WTC11 (cell line): ENCODE results near the gene MRPL33.

Experiments
- ATF6 ChIP-seq: sonication (generic); formaldehyde crosslinking; IDR thresholded peaks from 2 replicates; pipeline ENCODE4 v1.8.1; 2023; ENCODE audit warnings: mild to moderate bottlenecking, missing genetic modification reagents
- CREM ChIP-seq: sonication (generic); formaldehyde crosslinking; IDR thresholded peaks from 2 replicates; pipeline ENCODE4 v1.8.1; 2022; ENCODE audit warnings: mild to moderate bottlenecking, missing genetic modification reagents, moderate library complexity
- CTCF ChIP-seq: fragments of 200-600 bp; IDR thresholded peaks from 2 replicates; pipeline ENCODE4 v1.8.0; 2022; ENCODE audit warnings: antibody characterized with exemption
- FOXJ3 ChIP-seq: sonication (generic); formaldehyde crosslinking; IDR thresholded peaks from 2 replicates; pipeline ENCODE4 v1.9.0; 2021; ENCODE audit warnings: missing genetic modification reagents, mild to moderate bottlenecking, borderline replicate concordance
- SP1 ChIP-seq: sonication (generic); formaldehyde crosslinking; conservative IDR thresholded peaks from 2 replicates; pipeline ENCODE4 v1.8.1; 2022; ENCODE audit warnings: missing genetic modification reagents
- TCF7 ChIP-seq: sonication (generic); formaldehyde crosslinking; IDR thresholded peaks from 2 replicates; pipeline ENCODE4 v1.8.0; 2022; ENCODE audit warnings: mild to moderate bottlenecking, low read depth, missing genetic modification reagents, moderate library complexity
- ZBTB21 ChIP-seq: sonication (generic); formaldehyde crosslinking; IDR thresholded peaks from 2 replicates; pipeline ENCODE4 v1.8.1; 2023; ENCODE audit warnings: mild to moderate bottlenecking, missing genetic modification reagents, borderline replicate concordance
- ZNF396 ChIP-seq: fragments of 250-450 bp; sonication (Bioruptor Pico); IDR thresholded peaks from 2 replicates; pipeline ENCODE4 v1.8.0; 2021; ENCODE audit warnings: mild to moderate bottlenecking, moderate library complexity, borderline replicate concordance
- TF ChIP-seq, protein P1 (sequence below): sonication (generic); formaldehyde crosslinking; IDR thresholded peaks from 2 replicates; pipeline ENCODE4 v1.8.1; 2022; ENCODE audit warnings: mild to moderate bottlenecking, moderate library complexity, missing genetic modification reagents
- TF ChIP-seq, protein P2 (sequence below): sonication (generic); formaldehyde crosslinking; IDR thresholded peaks from 2 replicates; pipeline ENCODE4 v1.8.0; 2022; ENCODE audit warnings: mild to moderate bottlenecking, missing genetic modification reagents
- TF ChIP-seq, protein P3 (sequence below): sonication (generic); formaldehyde crosslinking; IDR thresholded peaks from 2 replicates; pipeline ENCODE4 v1.8.1; 2023; ENCODE audit warnings: mild to moderate bottlenecking, missing genetic modification reagents, moderate library complexity
- TF ChIP-seq, protein P4 (sequence below): sonication (generic); formaldehyde crosslinking; IDR thresholded peaks from 2 replicates; pipeline ENCODE4 v1.8.1; 2022; ENCODE audit warnings: mild to moderate bottlenecking, missing genetic modification reagents, moderate library complexity, borderline replicate concordance

- TF ChIP-seq CTCF: no peak
- TF ChIP-seq CREM (CRISPR knock-in tag): no peak
- TF ChIP-seq, protein P1, sequence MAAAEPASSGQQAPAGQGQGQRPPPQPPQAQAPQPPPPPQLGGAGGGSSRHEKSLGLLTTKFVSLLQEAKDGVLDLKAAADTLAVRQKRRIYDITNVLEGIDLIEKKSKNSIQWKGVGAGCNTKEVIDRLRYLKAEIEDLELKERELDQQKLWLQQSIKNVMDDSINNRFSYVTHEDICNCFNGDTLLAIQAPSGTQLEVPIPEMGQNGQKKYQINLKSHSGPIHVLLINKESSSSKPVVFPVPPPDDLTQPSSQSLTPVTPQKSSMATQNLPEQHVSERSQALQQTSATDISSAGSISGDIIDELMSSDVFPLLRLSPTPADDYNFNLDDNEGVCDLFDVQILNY (CRISPR knock-in tag): no peak
- TF ChIP-seq SP1 (CRISPR knock-in tag): no peak
- TF ChIP-seq, protein P2, sequence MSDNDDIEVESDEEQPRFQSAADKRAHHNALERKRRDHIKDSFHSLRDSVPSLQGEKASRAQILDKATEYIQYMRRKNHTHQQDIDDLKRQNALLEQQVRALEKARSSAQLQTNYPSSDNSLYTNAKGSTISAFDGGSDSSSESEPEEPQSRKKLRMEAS (CRISPR knock-in tag): no peak
- TF ChIP-seq, protein P3, sequence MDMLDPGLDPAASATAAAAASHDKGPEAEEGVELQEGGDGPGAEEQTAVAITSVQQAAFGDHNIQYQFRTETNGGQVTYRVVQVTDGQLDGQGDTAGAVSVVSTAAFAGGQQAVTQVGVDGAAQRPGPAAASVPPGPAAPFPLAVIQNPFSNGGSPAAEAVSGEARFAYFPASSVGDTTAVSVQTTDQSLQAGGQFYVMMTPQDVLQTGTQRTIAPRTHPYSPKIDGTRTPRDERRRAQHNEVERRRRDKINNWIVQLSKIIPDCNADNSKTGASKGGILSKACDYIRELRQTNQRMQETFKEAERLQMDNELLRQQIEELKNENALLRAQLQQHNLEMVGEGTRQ (CRISPR knock-in tag): no peak
- no peak for TF ChIP-seq ZNF396 (CRISPR knock-in tag)
- TF ChIP-seq ATF6 (CRISPR knock-in tag): no peak
- TF ChIP-seq FOXJ3 (CRISPR knock-in tag): no peak
- TF ChIP-seq, protein P4, sequence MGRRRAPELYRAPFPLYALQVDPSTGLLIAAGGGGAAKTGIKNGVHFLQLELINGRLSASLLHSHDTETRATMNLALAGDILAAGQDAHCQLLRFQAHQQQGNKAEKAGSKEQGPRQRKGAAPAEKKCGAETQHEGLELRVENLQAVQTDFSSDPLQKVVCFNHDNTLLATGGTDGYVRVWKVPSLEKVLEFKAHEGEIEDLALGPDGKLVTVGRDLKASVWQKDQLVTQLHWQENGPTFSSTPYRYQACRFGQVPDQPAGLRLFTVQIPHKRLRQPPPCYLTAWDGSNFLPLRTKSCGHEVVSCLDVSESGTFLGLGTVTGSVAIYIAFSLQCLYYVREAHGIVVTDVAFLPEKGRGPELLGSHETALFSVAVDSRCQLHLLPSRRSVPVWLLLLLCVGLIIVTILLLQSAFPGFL (CRISPR knock-in tag): no peak
- TF ChIP-seq TCF7 (CRISPR knock-in tag): no peak
- no peak for TF ChIP-seq ZBTB21 (CRISPR knock-in tag)
Measured at GRCh38 chr2:27809761-27810241, 38.3 kb downstream of the MRPL33 start.
